ENCODE results near the gene PFDN1.

The PFDN1 gene

GRCh38 chr5:140236891-140237598 is 65.9 kb downstream of the PFDN1 start:
- no peak for DNase-seq (ENCODE audit: low spot score)

DNA sequence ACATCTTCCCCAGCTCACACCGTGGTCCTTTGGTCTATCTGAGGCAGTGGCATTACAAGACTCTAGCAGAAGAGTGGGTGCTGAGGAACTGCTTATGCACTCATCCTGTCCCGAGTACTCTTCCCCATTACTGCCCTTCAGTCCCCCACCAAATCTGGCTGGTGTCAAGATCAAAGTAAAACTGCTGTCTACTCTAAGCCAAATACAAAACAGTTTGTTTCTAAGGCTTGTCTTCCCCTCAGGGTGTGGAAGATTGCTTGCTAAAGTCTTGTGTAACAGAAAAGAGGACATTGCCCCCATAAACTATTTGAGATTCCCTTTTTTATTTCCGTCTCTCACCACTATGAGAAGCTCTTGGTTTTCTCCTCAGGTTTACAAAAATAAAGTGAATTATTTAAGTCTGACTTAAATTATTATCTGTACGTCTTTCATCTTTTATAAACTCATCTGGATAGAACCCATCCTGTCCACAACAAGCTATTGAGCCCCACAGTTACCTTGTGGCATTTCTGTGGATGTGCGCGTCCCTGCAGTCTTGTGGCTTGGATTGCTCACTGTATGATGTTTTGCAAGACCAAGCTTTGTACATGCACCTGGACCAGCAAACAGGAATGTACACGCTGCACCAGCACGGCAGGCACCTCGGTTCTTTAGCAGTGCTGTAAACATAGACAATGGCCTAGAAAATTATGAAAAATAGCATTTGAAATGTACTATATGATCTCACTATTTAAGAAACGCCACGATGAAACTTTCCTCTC is 66.9 kb downstream of the PFDN1 start:
- no peak for DNase-seq (ENCODE audit: low spot score)

GRCh38 chr5:140234377-140234989 is 68.4 kb downstream of the PFDN1 start:
- DNase-seq (ENCODE audit: low spot score): no peak

DNA sequence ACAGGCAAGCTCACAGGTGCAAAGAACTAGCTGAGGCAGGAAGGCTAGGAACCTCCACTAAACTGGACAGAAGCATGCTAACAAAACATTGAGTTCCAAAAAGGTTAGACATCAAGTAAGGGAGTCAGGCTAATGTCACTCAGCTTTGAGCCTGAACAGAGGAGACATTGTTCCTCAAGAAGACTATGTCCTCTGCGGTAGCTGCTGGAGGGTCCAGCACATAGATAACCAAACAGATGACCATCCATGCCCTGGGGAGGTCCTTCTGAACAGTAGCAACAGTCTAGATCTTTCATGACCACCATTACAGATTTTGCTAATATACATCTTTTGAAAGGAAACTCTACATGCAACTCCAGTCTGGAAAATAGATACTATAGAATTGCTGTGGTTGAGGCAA is 70.2 kb downstream of the PFDN1 start:
- no peak for DNase-seq (ENCODE audit: low spot score)

DNA sequence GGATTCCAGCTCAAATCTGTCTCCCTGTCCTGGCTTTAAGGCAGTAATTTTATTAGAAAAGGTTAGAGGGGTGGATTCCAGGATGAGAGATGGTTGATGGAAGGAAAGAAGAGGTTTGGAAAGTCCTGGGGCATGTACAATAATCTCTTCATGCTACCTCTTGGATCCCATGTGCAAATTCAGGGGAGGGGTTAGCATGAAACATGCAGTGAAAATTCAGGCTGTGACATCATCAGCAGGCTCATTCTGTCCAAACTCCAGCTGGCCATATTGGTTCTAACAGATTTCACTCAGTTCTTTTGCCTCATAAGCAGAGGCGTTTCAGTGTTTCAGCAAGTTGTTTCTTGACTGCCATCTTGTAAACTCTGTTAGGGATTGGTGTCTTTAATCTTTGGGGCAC is 72.5 kb downstream of the PFDN1 start:
- no peak for DNase-seq (ENCODE audit: low spot score)

DNA sequence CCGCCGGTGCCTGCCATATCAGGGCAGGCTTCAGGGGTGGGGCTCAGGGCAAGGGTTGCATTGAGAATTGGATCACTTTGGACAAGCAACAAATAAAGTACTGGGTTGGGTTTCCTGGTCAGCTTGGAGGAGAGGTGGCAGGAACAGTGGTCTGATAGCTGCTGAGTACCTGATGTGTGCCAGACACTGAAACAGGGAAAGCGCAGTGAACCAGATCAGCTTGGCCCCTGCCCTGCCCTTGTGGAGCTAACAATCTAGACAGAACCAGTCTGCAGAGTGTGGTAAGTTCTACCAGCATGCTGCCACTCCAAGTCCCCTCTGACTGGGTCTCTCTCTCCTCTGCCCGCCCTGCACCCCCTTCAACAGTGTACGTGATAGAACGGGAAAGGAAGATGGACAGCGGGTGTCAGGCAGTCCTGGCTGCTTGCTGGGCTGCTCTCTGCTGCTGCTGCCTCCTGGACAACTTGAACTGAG is 74.5 kb downstream of the PFDN1 start:
- no peak for DNase-seq (ENCODE audit: low spot score)

- no peak for DNase-seq (ENCODE audit: low spot score)
Measured at GRCh38 chr5:140227046-140227445, 75.9 kb downstream of the PFDN1 start.

DNA sequence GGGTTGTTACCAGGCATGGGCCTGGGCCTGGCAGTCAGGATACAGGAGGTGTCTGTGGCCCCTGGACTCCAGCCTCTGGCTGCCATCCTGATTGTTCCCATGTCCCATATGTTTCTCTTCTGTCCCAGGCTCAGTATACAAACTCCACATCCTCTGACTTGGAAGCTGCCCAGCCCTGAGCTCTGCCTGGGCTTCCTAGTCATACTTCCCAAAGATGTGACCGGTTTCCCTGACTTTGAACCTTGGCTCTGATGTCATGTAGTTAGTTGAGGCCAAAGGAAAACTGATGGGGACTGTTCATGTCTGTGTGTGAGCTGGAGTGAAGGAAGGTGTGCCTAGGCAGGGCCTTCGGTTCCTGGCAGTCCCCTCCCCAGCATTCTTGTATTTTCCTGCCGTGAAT is 77.5 kb downstream of the PFDN1 start:
- DNase-seq (ENCODE audit: low spot score): no peak

DNA sequence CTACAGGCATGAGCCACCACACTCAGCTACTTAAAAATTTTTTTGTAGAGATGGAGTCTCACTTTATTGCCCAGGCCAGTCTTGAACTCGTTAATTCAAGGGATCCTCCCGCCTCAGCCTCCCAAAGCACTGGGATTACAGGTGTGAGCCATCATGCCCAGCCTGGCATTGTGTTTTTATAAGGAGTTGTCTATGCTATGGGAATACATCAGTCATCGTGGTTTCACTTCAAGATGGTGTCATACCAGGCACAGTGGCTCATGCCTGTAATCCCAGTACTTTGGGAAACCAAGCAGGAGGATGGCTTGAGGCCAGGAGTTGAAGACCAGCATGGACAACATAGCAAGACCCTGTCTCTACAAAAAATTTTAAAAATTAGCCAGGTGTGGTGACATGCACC is 78.2 kb downstream of the PFDN1 start:
- DNase-seq (ENCODE audit: low spot score): no peak

GRCh38 chr5:140223567-140223966 is 79.3 kb downstream of the PFDN1 start:
- DNase-seq (ENCODE audit: low spot score): no peak

DNA sequence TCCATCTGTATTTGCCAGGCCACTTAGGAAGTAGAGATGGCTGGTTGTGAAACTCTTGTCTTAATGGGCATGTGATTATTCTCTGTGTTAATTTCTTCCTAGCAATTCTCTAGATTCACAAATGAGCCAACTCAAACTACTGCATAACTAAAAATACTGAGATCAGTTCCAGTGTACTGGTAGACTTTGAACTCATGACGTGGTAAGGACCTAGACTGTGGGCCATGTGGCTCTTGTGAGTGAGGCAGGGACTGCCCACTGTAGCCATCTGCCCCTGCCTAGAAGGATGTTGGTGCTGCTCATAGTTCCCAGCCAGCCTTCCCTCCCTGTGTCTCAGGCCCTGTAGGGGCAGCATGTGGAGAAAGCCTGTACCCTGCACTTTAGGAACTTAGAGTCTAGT is 80.5 kb downstream of the PFDN1 start:
- DNase-seq (ENCODE audit: low spot score): no peak

- DNase-seq (ENCODE audit: low spot score): no peak
Measured at GRCh38 chr5:140221697-140222223, 81.1 kb downstream of the PFDN1 start.

- no peak for DNase-seq (ENCODE audit: low spot score)
Measured at GRCh38 chr5:140220698-140221064, 82.2 kb downstream of the PFDN1 start.

- no peak for DNase-seq (ENCODE audit: low spot score)
Measured at GRCh38 chr5:140220032-140220697, 82.7 kb downstream of the PFDN1 start.

- DNase-seq (ENCODE audit: low spot score): no peak
Measured at GRCh38 chr5:140219068-140219991, 83.6 kb downstream of the PFDN1 start.

- no peak for DNase-seq (ENCODE audit: low spot score)
Measured at GRCh38 chr5:140217299-140218026, 85.4 kb downstream of the PFDN1 start.

DNA sequence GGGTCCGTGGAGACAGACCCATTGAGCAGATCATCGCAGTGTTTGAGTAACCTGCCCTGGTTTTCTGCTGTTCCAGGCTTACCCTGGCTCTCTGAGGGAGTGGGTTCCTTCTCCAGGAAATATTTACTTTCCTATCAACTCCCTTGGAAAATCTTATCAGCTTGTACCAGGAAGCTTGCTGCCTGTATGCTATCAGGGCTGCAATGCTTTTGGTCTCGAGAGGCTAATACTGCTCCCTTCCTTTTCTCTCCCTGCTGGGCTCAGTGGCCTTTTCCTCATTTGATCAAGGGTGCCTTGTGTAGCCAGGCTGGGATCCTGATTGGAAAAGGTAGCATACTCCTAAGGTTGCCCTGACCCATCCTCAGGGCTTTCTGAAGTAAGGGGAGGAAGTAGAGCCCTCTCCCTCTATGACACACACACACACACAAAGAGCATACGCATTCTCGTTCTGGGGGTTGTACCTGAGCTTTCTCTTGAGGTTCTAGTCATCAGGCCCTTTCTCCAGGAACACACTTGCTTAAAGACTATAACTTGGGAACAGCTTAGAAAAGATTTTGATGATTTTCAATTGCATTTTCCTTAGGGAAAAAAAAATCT is 86.3 kb downstream of the PFDN1 start:
- DNase-seq (ENCODE audit: low spot score): no peak

- DNase-seq (ENCODE audit: low spot score): no peak
Measured at GRCh38 chr5:140215276-140215675, 87.6 kb downstream of the PFDN1 start.

DNA sequence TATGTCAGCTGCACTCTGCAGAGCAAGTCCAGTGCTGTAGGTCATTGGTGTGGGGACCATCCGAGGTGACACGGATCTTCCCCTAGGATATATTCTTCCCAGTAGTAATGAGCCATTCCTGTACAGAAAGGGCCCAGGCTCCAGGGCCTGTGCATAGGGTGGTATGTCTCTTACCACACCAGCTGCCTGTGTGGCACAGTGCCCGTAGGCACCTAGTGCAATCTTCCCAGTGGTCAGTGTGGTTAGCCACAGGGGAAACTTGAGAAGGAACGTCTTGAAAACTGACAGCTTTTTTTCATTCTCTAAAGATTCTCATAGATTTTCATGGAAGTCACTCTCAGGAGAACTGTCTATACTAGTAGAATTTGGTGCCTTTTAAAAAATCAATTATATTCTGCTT is 88.1 kb downstream of the PFDN1 start:
- DNase-seq (ENCODE audit: low spot score): no peak

GRCh38 chr5:140213370-140213983 is 89.4 kb downstream of the PFDN1 start:
- no peak for DNase-seq (ENCODE audit: low spot score)
